H1 (cell line): Measurements from ENCODE around the gene BBS1. TPM values are rescaled to one million over a fixed set of nuclear protein-coding genes. Genes with fewer than 3 reads are reported as not detected.

Experiments used
- CTCF ChIA-PET: fragments of 300-600 bp; sonication (Branson Sonifier 250); formaldehyde crosslinking; loops from one replicate; lab custom pipeline; 2021; ENCODE audit not compliant: partially characterized antibody; lab: Charles Lee
- POLR2A ChIA-PET: fragments of 300-600 bp; sonication (Branson Sonifier 250); formaldehyde crosslinking; loops from one replicate; lab custom pipeline; 2021; ENCODE audit warnings: inconsistent platforms; ENCODE audit not compliant: partially characterized antibody; lab: Charles Lee
- DNase-seq, 2 experiments: peaks; one replicate each; pipeline versions ENCODE4 v3.0.0 to v3.0.0-alpha.2; 2010 to 2022; ENCODE audit warnings: low spot score in 2 of 2, low read depth in 1 of 2, mixed read lengths in 1 of 2
- FAIRE-seq: peaks from 2 replicates; lab custom pipeline; 2011; peaks lifted over from hg19 to GRCh38; lab: Jason Lieb, UNC
- H2AFZ ChIP-seq: 2 replicates; pipeline ENCODE4 v1.8.1; 2012; ENCODE audit warnings: low read length, inconsistent platforms
- H2AK5ac ChIP-seq: 2 replicates; pipeline ENCODE4 v1.6.1; 2013; ENCODE audit warnings: low read depth, low read length
- H2BK120ac ChIP-seq: replicated peaks from 2 replicates; pipeline ENCODE3; 2013; ENCODE audit warnings: low read depth, low read length, inconsistent platforms
- H2BK12ac ChIP-seq: 2 replicates; pipeline ENCODE4 v1.6.1; 2013; ENCODE audit warnings: low read depth, low read length
- H2BK15ac ChIP-seq: 2 replicates; pipeline ENCODE4 v1.6.1; 2013; ENCODE audit warnings: low read length
- H2BK20ac ChIP-seq: 2 replicates; pipeline ENCODE4 v1.6.1; 2013; ENCODE audit warnings: low read length
- H2BK5ac ChIP-seq: 2 replicates; pipeline ENCODE4 v1.6.1; 2013; ENCODE audit warnings: low read depth, low read length
- H3K14ac ChIP-seq: 2 replicates; pipeline ENCODE4 v1.6.1; 2013; ENCODE audit warnings: inconsistent platforms; ENCODE audit not compliant: insufficient read length
- H3K18ac ChIP-seq: 2 replicates; pipeline ENCODE4 v1.6.1; 2013; ENCODE audit warnings: low read length; ENCODE audit errors: extremely low read depth
- H3K23ac ChIP-seq: 2 replicates; pipeline ENCODE4 v1.6.1; 2013; ENCODE audit warnings: inconsistent platforms; ENCODE audit not compliant: insufficient read length
- H3K23me2 ChIP-seq: 2 replicates; pipeline ENCODE4 v1.6.1; 2013; ENCODE audit warnings: low read depth, low read length
- H3K27ac ChIP-seq: 2 replicates; pipeline ENCODE4 v1.6.1; 2011; ENCODE audit warnings: low read depth, low read length, inconsistent platforms
- H3K27me3 ChIP-seq, 4 experiments: replicated peaks in 1 of 4; 1 replicate in 1 of 4; 2 replicates in 3 of 4; pipeline versions ENCODE4 v1.6.1 to v1.8.1; 2011 to 2013; ENCODE audit warnings: low read length in 3 of 4, mild to moderate bottlenecking in 3 of 4, inconsistent platforms in 2 of 4, mixed read lengths in 2 of 4, moderate library complexity in 1 of 4; ENCODE audit not compliant: control insufficient read depth in 3 of 4, insufficient read depth in 3 of 4; ENCODE audit errors: extremely low read depth in 1 of 4
- H3K36me3 ChIP-seq, 4 experiments: 2 replicates each; pipeline versions ENCODE4 v1.6.1 to v1.8.1; 2011 to 2013; ENCODE audit warnings: mild to moderate bottlenecking in 4 of 4, low read length in 3 of 4, moderate library complexity in 2 of 4, control low read depth in 1 of 4, inconsistent platforms in 1 of 4; ENCODE audit not compliant: insufficient read depth in 4 of 4, control insufficient read depth in 2 of 4
- H3K4ac ChIP-seq: replicated peaks from 2 replicates; pipeline ENCODE3; 2013; ENCODE audit warnings: low read length, low read depth, mixed read lengths, inconsistent platforms; ENCODE audit not compliant: insufficient read length
- H3K4me1 ChIP-seq, 4 experiments: replicated peaks in 1 of 4; 1 replicate in 1 of 4; 2 replicates in 3 of 4; pipeline versions ENCODE4 v1.6.1 to v1.8.1; 2011 to 2013; ENCODE audit warnings: low read length in 3 of 4, inconsistent platforms in 2 of 4, mixed read lengths in 1 of 4; ENCODE audit not compliant: insufficient read depth in 4 of 4, control insufficient read depth in 3 of 4
- H3K4me2 ChIP-seq, 2 experiments: 2 replicates each; pipeline versions ENCODE4 v1.6.1 to v1.8.1; 2011 to 2013; ENCODE audit warnings: low read depth in 2 of 2, low read length in 2 of 2, control low read depth in 1 of 2, inconsistent platforms in 1 of 2, mild to moderate bottlenecking in 1 of 2; ENCODE audit not compliant: insufficient read depth in 1 of 2
- H3K4me3 ChIP-seq, 4 experiments: fragments of 200-600, 300-600 bp in 1 of 4; sonication (generic), shearing (Covaris generic), sonication (Bioruptor Twin) in 1 of 4; 2 replicates each; pipeline versions ENCODE4 v1.5.1 to v1.8.1; 2011 to 2016; ENCODE audit warnings: low read length in 4 of 4, low read depth in 3 of 4, control low read depth in 2 of 4, inconsistent platforms in 2 of 4, mild to moderate bottlenecking in 2 of 4, mixed read lengths in 1 of 4, moderate library complexity in 1 of 4; ENCODE audit not compliant: insufficient read depth in 2 of 4; ENCODE audit errors: extremely low read depth in 1 of 4
- H3K56ac ChIP-seq: replicated peaks from 2 replicates; pipeline ENCODE3; 2013; ENCODE audit warnings: low read depth, mild to moderate bottlenecking, mixed read lengths, low read length, inconsistent platforms; ENCODE audit not compliant: insufficient read length
- H3K79me1 ChIP-seq: 2 replicates; pipeline ENCODE4 v1.6.1; 2013; ENCODE audit warnings: low read depth, low read length, control low read depth
- H3K79me2 ChIP-seq, 2 experiments: 2 replicates each; pipeline versions ENCODE4 v1.6.1 to v1.8.1; 2012 to 2013; ENCODE audit warnings: low read length in 2 of 2, mild to moderate bottlenecking in 2 of 2, inconsistent platforms in 1 of 2; ENCODE audit not compliant: insufficient read depth in 2 of 2, control insufficient read depth in 1 of 2
- H3K9ac ChIP-seq, 4 experiments: replicated peaks in 1 of 4; 1 replicate in 1 of 4; 2 replicates in 3 of 4; pipeline versions ENCODE4 v1.6.1 to v1.8.1; 2011 to 2013; ENCODE audit warnings: low read depth in 3 of 4, low read length in 3 of 4, control low read depth in 2 of 4, mild to moderate bottlenecking in 2 of 4, moderate library complexity in 2 of 4, inconsistent platforms in 1 of 4; ENCODE audit errors: extremely low read depth in 1 of 4
- H3K9me3 ChIP-seq, 2 experiments: 2 replicates each; pipeline versions ENCODE4 v1.6.1 to v1.8.1; 2012 to 2013; ENCODE audit warnings: mild to moderate bottlenecking in 2 of 2, moderate library complexity in 2 of 2, control low read depth in 1 of 2, inconsistent platforms in 1 of 2, low read depth in 1 of 2, low read length in 1 of 2, mixed read lengths in 1 of 2; ENCODE audit not compliant: insufficient read depth in 2 of 2
- H4K20me1 ChIP-seq, 2 experiments: replicated peaks in 1 of 2; 2 replicates each; pipeline versions ENCODE3 to v1.8.1; 2011 to 2013; ENCODE audit warnings: inconsistent platforms in 2 of 2, low read length in 2 of 2, mild to moderate bottlenecking in 1 of 2; ENCODE audit not compliant: insufficient read depth in 2 of 2, control insufficient read depth in 1 of 2
- H4K5ac ChIP-seq: 2 replicates; pipeline ENCODE4 v1.6.1; 2013; ENCODE audit warnings: low read length, low read depth, mixed read lengths, inconsistent platforms; ENCODE audit not compliant: insufficient read length
- H4K8ac ChIP-seq: 2 replicates; pipeline ENCODE4 v1.8.0; 2013; ENCODE audit warnings: mild to moderate bottlenecking, moderate library complexity, low read length, inconsistent platforms; ENCODE audit not compliant: insufficient read depth; ENCODE audit errors: extremely low read depth
- H4K91ac ChIP-seq: replicated peaks from 2 replicates; pipeline ENCODE3; 2013; ENCODE audit warnings: low read length, mixed read lengths, inconsistent platforms; ENCODE audit not compliant: insufficient read length
- ATF3 ChIP-seq: IDR thresholded peaks from 2 replicates; pipeline ENCODE4 v1.6.1; 2011; ENCODE audit warnings: low read depth, mild to moderate bottlenecking, low read length; ENCODE audit not compliant: insufficient read depth
- EGR1 ChIP-seq: IDR thresholded peaks from 2 replicates; pipeline ENCODE4 v1.6.1; 2011; ENCODE audit warnings: low read depth, low read length, borderline replicate concordance
- EP300 ChIP-seq, 2 experiments: IDR thresholded peaks; 1 replicate in 1 of 2; 2 replicates in 1 of 2; pipeline ENCODE4 v1.6.1; 2011 to 2012; ENCODE audit warnings: low read depth in 2 of 2, low read length in 2 of 2, mild to moderate bottlenecking in 2 of 2, borderline replicate concordance in 1 of 2, inconsistent platforms in 1 of 2, moderate library complexity in 1 of 2
- EZH2 ChIP-seq: fragments of 200-600 bp; sonication (generic); IDR thresholded peaks from 2 replicates; pipeline ENCODE4 v1.7.1; 2012; ENCODE audit warnings: low read depth, mild to moderate bottlenecking, moderate library complexity, low read length, inconsistent platforms; ENCODE audit not compliant: severe bottlenecking
- KDM1A ChIP-seq: fragments of 200-600, 300-600 bp; sonication (generic); IDR thresholded peaks from 2 replicates; pipeline ENCODE4 v1.7.1; 2016; ENCODE audit warnings: mild to moderate bottlenecking, low read length, borderline replicate concordance
- SP4 ChIP-seq: IDR thresholded peaks from 2 replicates; pipeline ENCODE4 v1.6.1; 2012; ENCODE audit warnings: low read length, inconsistent platforms
- TAF1 ChIP-seq: IDR thresholded peaks from 2 replicates; pipeline ENCODE4 v1.6.1; 2011; ENCODE audit warnings: mild to moderate bottlenecking, low read depth, low read length
- WGBS, 2 experiments: shearing (Covaris generic) in 1 of 2; methylation state at CpG; one replicate each; pipeline versions ENCODE4 v1.1.6 to v1.1.7; 2013 to 2015; ENCODE audit warnings: low lambda C conversion rate in 2 of 2, mixed read lengths in 2 of 2, inconsistent platforms in 1 of 2, low coverage in 1 of 2, missing lambda C conversion rate in 1 of 2; ENCODE audit not compliant: insufficient replicate concordance in 2 of 2, insufficient coverage in 1 of 2, insufficient read length in 1 of 2; ENCODE audit errors: extremely low coverage in 1 of 2, missing lambda C conversion rate in 1 of 2; 5-methylcytosine and 5-hydroxymethylcytosine counted together
- polyA plus RNA-seq, 7 experiments: library from polyadenylated mRNA; depleted of rRNA in 3 of 7; stranded (reverse) in 5 of 7; unstranded in 2 of 7; fragments of >200 nt in 5 of 7; fragments of 200-250 nt in 2 of 7; gene quantifications; 1 replicate in 5 of 7; 2 replicates in 1 of 7; 4 replicates in 1 of 7; pipeline versions ENCODE4 v1.2.1 to v1.2.3, GENCODE V29; 2011 to 2013; ENCODE audit warnings: missing spikeins in 2 of 7, mixed read lengths in 2 of 7
- total RNA-seq: library from RNA; stranded (reverse); fragmentation: NEBNext Ultra II Directional; extraction: Animal tissue kit (Norgen Biotek cat#: 25700); gene quantifications from 2 replicates; pipeline ENCODE4 v1.2.1, GENCODE V29; 2021

BBS1 gene
- total and polyA plus RNA-seq, 2 of the 8 experiments (the other 6 are each of a cell fraction or from before 2014, with no cell fraction given) = 19.1 to 19.5 TPM

DNA sequence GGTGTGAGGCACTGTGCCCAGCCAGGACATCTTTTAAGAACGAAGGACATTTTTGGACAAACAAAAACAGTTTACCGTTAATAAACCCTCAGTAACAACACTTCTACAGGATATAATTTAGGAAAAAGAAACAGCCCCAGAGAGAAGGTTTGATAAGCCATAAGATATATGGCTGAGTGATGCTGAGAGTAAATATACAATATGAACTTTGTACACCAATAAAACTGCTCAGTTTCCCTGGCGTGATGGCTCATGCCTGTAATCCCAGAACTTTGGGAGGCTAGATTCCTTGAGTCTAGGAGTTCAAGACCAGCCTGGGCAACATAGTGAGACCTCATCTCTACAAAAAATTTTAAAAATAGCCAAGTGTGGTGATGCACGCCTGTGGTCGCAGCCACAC is 11.9 kb upstream of the BBS1 start:
- ChIA-PET POLR2A (no interaction called here), CTCF (interaction anchor here (0.6 kb wide), 1 partner anchor 74 kb away, joined by 3 read pairs; no protein-coding TSS in a partner anchor)
- Histone ChIP-seq H3K18ac (no peak overlapping the region), H4K5ac (no peak overlapping the region), H3K79me2 (no peaks in the 10 kb centered on the region), H3K4me2 (no peak overlapping the region), H3K4ac (no peak overlapping the region), H3K4me3 (no peak overlapping the region), H3K9me3 (no peaks in the 10 kb centered on the region), H2BK15ac (no peak overlapping the region), H2BK5ac (no peak overlapping the region), H3K27me3 (no peaks in the 10 kb centered on the region), H3K79me1 (no peaks in the 10 kb centered on the region), H3K4me1 (no peaks in the 10 kb centered on the region), H4K8ac (no peak overlapping the region), H3K9ac (no peak overlapping the region), H3K56ac (no peak overlapping the region), H4K91ac (no peak overlapping the region), H3K14ac (no peak overlapping the region), H3K36me3 (peaks cover 5 to 13% (median 8%) of the 10 kb centered on the region in 4 experiments), H3K23ac (no peak overlapping the region), H4K20me1 (peaks cover 0 to 2% of the 10 kb centered on the region in 2 experiments), H2AFZ (no peak overlapping the region), H2BK120ac (no peak overlapping the region), H2BK20ac (no peak overlapping the region), H3K23me2 (no peaks in the 10 kb centered on the region), H2BK12ac (no peak overlapping the region), H2AK5ac (no peak overlapping the region), H3K27ac (no peak overlapping the region)
- no peak for TF ChIP-seq EP300 (IDR thresholded peaks at IDR 0.05; ENCODE audit: borderline replicate concordance in 1 of 2, low read depth in 2 of 2, low read length in 2 of 2)
- no peak for TF ChIP-seq KDM1A
- no peak for TF ChIP-seq SP4
- TF ChIP-seq TAF1 = no peak
- no peak for TF ChIP-seq EZH2
- TF ChIP-seq ATF3 = no peak
- TF ChIP-seq EGR1 = no peak
- 97% methylated on average over 5 of the region's 5 CpGs; no CpG with 5 or more reads in 1 of the 2 experiments for WGBS, 2 experiments
- DNase-seq = no peak
- no peak for FAIRE-seq
